HTERT RPE-1 (cell line): ENCODE results near the gene RPAIN.
"Not testable (repeated sequence)": the region's sequence is repeated elsewhere in the genome, so short reads cannot be mapped to it uniquely, and the experiment has no call there.

Source experiments
- in situ Hi-C: fragments of 300-500 bp; cut with MboI; formaldehyde crosslinking; loops from 4 replicates; pipeline ENCODE4 v1.14.3; 2020; ENCODE audit warnings: low sequenced_read_pairs

RPAIN gene

DNA sequence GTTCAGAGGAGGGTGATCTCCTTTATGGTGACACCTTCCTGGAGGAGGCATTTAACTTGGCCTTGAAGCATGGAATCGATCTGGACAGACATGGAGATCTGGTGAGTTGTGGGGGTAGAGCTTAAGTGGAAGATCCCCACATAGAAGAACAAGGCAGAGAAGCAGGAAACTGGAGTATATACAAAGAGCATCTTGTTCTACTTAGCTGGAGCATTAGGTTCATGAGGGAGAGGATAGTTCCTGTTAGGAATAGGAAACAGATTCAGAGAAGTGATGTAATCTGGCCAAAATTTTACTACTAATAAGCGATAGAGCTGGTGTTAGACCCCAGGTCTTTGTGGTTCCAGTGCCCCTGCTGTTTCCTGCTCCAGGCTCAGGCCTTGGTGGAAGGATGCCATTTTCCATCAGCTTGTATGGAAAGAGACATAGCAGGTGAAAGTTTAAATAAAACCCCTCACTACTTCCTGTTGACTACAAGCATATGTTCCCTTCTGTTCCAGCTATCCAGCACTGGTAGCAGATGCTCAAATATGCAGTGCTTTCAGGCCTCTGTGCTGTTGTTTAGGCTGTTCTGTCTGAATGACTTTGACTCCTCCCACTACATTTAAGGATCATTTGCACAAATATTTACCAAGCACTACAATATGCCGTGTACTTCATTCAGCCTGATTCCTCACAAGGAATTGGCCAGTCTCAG lies 9.4 kb downstream of the RPAIN start:
- in situ Hi-C loops: no loop called here

- in situ Hi-C loops: no loop called here
Measured at GRCh38 chr17:5430413-5430999, 10.5 kb downstream of the RPAIN start.

GRCh38 chr17:5431234-5431633 lies 11.3 kb downstream of the RPAIN start:
- in situ Hi-C loops: not testable (repeated sequence)

GRCh38 chr17:5431949-5432556 lies 12.1 kb downstream of the RPAIN start:
- in situ Hi-C loops: no loop called here

DNA sequence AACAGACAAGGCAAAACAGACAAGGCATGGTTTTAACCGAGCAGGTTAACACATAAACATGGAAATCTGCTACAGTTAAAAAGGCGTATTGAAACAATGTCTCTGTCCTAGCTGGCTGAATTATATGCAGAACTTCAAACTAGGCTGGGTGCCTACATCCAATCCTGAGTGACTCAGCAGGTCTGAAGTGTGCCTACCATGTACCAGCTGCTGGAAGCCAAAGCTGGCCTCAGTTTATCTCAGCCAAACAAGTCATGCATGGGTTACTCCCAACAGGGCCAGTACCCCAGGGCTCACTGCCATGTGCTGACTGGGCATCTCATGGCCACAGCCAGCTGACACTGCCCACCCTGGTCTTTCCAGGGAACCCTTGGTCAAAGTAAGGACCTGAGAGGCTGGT lies 15.0 kb downstream of the RPAIN start:
- in situ Hi-C loops: no loop called here

GRCh38 chr17:5435781-5436315 lies 15.9 kb downstream of the RPAIN start:
- in situ Hi-C loops: not testable (repeated sequence)

GRCh38 chr17:5437721-5438317 lies 17.8 kb downstream of the RPAIN start:
- in situ Hi-C loops: no loop called here

- in situ Hi-C loops: no loop called here
Measured at GRCh38 chr17:5438716-5439445, 18.9 kb downstream of the RPAIN start, which contains the start of gene C1QBP. TSS of gene C1QBP (minus strand) at chr17:5439155. CDS start at chr17:5439073, 82 bp downstream.

GRCh38 chr17:5439446-5439764 lies 19.4 kb downstream of the RPAIN start:
- in situ Hi-C loops: no loop called here

GRCh38 chr17:5443728-5444127 lies 23.7 kb downstream of the RPAIN start:
- in situ Hi-C loops: no loop called here

- in situ Hi-C loops: no loop called here
Measured at GRCh38 chr17:5444209-5444608, 24.2 kb downstream of the RPAIN start.

GRCh38 chr17:5446786-5447185 lies 26.8 kb downstream of the RPAIN start:
- in situ Hi-C loops: no loop called here

GRCh38 chr17:5464717-5465507 lies 44.9 kb downstream of the RPAIN start:
- in situ Hi-C loops: no loop called here

- in situ Hi-C loops: no loop called here
Measured at GRCh38 chr17:5466295-5466694, 46.3 kb downstream of the RPAIN start.

GRCh38 chr17:5467416-5467815 lies 47.4 kb downstream of the RPAIN start:
- in situ Hi-C loops: no loop called here

- in situ Hi-C loops: no loop called here
Measured at GRCh38 chr17:5468075-5468473, 48.1 kb downstream of the RPAIN start.

DNA sequence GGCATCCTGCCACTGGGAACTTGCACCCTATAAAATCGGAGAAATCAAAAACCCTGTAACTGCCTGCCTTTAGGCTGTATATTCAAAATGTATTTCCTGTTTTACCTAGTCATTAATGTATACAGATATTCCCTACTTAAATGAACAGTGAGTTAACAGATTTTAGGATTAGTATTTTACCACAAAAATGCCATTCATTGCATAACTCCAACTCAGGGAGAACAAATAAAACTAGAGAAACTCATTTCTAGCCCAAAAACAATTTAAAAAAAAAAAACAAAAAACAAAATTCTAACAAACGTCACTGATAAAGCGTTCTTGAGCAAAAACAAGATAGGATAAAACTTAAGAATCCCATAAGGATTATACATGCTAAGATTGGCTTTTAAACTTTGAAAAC lies 52.5 kb downstream of the RPAIN start:
- in situ Hi-C loops: no loop called here

- in situ Hi-C loops: no loop called here
Measured at GRCh38 chr17:5473906-5474305, 53.9 kb downstream of the RPAIN start.

DNA sequence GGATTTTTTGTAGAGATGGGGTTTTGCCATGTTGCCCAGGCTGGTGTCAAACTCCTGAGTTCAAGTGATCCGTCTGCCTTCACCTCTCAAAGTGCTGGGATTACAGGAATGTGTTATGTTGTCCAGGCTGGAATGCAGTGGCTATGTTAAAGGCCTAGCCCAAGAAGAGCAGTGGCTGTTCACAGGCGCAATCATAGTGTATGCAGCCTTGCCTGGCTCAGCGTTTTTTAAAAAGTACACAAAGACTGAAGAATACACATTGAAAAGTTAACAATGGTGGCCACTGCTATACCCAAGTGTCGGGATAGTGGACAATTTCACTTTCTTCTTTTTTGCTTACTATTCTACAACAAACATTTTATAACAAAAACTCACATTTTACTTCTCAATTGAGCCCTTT lies 59.0 kb downstream of the RPAIN start:
- in situ Hi-C loops: no loop called here

DNA sequence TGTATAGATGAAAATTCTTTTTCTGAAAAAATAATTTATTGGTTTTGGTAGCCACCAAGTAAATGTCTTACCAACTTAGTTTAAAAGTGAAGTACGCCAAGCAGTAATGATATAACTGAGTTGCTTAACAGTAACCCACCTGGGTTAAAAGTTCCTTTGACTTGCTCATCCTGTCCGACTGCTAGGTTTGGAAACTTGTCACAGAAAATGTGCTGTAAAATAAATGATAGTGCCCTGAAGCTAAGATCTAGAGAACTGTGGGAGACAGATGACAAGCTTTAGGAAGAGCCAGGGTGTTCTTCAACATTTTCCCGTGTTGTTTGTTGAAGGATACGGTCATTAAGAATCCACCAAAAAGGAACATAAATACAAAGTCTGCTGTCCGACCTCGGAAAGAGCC lies 61.0 kb downstream of the RPAIN start:
- in situ Hi-C loops: no loop called here
